Epithelial cell of proximal tubule (primary cell): ENCODE results near the gene LDLRAD4. TPM values are rescaled to one million over a fixed set of nuclear protein-coding genes. Genes with fewer than 3 reads are reported as not detected.
"Not testable (repeated sequence)": the region's sequence is repeated elsewhere in the genome, so short reads cannot be mapped to it uniquely, and the experiment has no call there.

Experiments
- DNase-seq: peaks from one replicate; pipeline ENCODE4 v3.0.0-alpha.2; 2011; ENCODE audit warnings: low read depth
- H3K4me3 ChIP-seq: 2 replicates; pipeline ENCODE4 v1.5.1; 2011; ENCODE audit warnings: low read depth, mild to moderate bottlenecking, low read length
- total RNA-seq: library from RNA; depleted of rRNA; stranded (reverse); fragments of >200 nt; gene quantifications from 2 replicates; pipeline ENCODE4 v1.2.3, GENCODE V29; 2015
- TF ChIP-seq, protein P1 (sequence below): conservative IDR thresholded peaks from 2 replicates; pipeline ENCODE4 v1.5.1; 2012; ENCODE audit warnings: low read depth, mild to moderate bottlenecking, low read length

LDLRAD4 gene
- total RNA-seq, 1 donor from 2014 or later = under 0.01 TPM

DNA sequence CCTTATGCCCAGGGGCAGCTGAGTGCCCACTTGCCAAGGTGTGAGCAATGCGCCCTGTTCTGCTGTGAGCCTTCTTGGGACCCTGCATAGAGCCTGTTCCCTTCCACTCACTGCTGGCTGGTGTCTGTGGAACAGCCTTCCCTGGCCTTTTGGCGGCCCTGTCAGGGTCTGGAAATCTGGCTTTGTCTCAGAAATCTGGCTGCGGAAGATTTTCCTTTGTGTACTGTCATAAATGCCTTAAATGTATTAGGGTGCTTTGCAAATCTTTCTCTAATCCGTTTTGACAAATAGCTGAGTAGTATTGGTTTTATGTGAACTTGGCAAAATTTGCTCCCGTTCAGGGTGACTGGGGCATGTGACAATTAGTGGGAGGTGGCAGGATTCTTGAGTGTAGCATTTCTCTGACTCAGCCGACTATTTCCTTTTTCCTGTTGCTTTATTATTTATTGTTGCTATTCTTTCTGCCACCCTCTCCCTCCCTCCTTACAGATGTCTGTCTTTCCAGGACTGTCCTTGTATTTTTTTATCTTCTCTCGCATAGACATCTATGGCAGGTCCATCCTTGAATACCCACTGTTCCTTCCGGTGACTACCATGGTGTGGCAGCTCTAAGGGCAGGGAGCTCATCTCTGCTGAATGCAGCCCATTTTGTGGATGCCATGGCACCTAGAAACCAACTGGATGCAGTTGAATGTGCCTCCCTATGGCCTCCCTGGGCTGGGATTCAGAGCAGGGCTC lies 41.8 kb downstream of the LDLRAD4 start:
- TF ChIP-seq, protein P1, sequence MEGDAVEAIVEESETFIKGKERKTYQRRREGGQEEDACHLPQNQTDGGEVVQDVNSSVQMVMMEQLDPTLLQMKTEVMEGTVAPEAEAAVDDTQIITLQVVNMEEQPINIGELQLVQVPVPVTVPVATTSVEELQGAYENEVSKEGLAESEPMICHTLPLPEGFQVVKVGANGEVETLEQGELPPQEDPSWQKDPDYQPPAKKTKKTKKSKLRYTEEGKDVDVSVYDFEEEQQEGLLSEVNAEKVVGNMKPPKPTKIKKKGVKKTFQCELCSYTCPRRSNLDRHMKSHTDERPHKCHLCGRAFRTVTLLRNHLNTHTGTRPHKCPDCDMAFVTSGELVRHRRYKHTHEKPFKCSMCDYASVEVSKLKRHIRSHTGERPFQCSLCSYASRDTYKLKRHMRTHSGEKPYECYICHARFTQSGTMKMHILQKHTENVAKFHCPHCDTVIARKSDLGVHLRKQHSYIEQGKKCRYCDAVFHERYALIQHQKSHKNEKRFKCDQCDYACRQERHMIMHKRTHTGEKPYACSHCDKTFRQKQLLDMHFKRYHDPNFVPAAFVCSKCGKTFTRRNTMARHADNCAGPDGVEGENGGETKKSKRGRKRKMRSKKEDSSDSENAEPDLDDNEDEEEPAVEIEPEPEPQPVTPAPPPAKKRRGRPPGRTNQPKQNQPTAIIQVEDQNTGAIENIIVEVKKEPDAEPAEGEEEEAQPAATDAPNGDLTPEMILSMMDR = no peak
- no peak for DNase-seq
- H3K4me3 ChIP-seq = no peak overlapping the region

DNA sequence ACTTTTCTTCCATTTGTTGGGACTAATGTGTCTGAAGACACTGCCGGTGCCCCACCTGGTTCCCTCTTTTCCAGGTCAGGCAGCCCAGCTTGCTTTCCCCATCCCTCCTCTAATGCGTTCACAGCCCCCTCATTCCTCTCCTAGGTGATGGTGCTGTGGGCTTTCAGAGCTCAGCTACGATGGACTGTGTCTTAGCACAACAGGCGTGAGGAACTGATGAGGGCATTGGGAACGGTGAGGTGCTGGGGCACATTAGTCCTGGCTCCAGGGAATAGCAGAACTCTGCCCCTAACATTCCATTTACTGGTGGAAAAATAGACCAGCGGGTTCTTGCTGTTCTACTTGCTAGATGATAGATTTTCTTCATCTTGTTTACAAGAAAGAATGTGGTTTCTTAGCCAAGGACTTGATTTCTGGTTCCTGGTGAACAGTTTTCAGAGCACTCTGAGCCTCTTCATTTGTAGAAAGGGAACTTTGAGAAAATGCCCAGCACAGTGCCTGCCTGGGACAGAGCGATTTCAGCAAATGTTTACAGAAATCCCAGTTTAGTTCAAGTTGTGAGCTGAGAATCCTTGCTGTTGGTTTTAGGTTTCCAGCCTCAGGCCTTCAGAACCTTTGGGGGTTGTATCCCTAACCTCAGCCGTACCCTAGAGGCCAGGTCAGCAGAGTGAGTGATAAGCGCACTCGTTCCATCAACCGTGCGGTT lies 42.5 kb downstream of the LDLRAD4 start:
- H3K4me3 ChIP-seq = no peak overlapping the region
- DNase-seq = no peak
- TF ChIP-seq, protein P1 = no peak

DNA sequence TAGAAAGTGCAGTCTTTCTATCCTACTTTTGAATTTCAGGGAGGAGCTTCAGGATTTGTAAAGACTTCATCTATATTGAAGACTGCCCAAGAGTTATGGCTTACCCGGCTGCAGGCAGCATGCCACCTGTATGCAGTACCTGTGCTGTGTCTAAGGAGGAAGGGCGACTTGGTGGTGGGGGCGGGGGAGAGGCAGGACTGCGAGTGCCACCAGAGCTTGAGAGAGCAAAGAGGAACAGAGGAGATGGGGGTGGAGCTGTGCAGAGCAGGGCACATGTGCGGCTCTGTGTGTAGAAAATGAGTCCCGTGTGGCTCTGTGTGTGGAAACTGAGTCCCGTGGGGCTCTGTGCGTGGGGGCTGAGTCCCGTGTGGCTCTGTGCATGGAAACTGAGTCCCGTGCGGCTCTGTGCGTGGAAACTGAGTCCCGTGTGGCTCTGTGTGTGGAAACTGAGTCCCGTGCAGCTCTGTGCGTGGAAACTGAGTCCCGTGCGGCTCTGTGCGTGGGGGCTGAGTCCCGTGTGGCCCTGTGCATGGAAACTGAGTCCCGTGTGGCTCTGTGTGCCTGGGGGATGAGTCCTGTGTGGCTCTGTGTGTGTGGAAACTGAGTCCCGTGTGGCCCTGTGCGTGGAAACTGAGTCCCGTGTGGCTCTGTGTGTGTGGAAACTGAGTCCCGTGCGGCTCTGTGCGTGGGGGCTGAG lies 43.2 kb downstream of the LDLRAD4 start:
- DNase-seq = no peak
- TF ChIP-seq, protein P1 = no peak
- H3K4me3 ChIP-seq = no peak overlapping the region

DNA sequence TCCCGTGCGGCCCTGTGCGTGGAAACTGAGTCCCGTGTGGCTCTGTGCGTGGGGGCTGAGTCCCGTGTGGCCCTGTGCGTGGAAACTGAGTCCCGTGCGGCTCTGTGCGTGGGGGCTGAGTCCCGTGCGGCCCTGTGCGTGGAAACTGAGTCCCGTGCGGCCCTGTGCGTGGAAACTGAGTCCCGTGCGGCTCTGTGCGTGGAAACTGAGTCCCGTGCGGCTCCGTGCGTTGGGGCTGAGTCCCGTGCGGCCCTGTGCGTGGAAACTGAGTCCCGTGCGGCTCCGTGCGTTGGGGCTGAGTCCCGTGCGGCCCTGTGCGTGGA lies 43.8 kb downstream of the LDLRAD4 start:
- H3K4me3 ChIP-seq, DNase-seq: not testable (repeated sequence)

DNA sequence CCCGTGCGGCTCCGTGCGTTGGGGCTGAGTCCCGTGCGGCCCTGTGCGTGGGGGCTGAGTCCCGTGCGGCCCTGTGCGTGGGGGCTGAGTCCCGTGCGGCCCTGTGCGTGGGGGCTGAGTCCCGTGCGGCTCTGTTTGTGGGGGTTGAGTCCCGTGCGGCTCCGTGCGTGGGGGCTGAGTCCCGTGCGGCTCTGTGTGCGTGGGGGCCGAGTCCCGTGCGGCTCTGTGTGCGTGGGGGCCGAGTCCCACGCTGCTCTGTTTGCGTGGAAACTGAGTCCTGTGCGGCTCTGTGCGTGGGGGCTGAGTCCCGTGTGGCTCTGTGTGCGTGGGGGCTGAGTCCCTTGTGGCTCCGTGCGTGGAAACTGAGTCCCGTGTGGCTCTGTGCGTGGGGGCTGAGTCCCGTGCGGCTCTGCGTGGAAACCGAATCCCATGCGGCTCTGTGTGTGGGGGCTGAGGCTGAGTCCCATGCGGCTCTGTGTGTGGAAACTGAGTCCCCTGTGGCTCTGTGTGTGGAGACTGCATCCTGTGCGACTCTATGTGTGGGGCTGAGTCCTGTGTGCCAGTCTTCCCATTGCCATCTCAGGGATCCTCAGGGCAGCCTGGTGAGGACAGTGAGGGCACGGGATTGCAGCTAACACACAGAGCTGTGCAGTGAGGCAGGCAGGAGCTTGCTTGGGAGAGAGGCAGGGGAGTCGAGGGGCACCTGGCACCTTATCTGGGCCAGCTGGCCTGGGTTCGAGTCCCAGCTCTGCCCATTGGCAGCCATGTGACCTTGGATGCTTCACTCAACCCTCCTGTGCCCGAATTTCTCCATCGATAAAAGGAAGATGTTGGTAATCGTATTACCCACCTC lies 44.5 kb downstream of the LDLRAD4 start:
- no peak overlapping the region for H3K4me3 ChIP-seq
- no peak for DNase-seq
- TF ChIP-seq, protein P1 = no peak

DNA sequence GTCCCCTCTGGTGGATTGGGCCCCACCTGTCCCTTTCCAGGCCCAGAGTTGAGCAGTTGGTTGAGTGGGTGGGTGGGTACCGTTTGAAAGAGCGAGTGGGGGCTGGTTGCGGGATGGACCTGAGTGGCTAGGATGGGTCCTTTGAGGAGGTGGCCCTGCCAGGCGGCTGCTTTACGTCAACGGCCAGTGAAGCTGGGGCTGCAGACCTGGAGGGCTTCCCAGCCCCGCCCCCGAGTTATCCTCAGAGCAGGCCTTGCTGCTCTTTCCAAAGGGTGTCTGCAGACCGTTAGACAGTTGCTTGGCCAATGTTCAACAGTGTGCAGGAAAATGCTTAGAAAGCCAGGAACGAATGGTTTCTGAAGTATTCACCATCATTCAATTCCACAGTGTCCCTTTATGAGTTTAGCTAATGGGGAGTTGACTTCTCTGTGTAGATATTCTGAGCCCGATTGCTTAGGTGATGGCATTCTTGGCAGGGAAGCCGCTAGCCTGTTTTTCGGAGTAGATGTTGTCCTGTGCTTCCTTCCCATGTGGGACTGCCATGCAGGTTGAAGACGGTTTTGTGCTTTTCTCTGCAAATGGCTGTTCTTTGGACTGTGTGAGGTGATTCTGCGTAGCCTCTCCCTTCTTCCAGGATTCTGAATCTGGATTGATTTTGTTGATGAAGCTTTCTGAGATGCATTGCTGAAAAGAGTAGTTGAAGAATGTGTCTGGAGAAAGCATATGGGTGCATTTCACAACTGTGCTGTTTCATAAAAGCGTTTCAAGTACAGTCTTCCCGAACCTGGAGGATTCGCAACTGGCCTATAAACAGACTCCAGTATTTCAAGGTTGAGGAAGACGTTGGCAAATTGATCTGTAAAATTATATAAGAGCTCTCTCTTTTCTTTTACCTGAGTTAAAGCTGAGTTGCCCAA lies 45.8 kb downstream of the LDLRAD4 start:
- H3K4me3 ChIP-seq = no peak overlapping the region
- TF ChIP-seq, protein P1 = no peak
- no peak for DNase-seq
